ENCODE results near the gene NOS1. TPM values are rescaled to one million over a fixed set of nuclear protein-coding genes. Genes with fewer than 3 reads are reported as not detected.

Gene NOS1
- total RNA-seq, 1 experiment from 2014 or later: not detected

GRCh38 chr12:117293510-117293909, 67.9 kb downstream of the NOS1 start:
- in situ Hi-C loops (cut with HindIII; ENCODE audit: low sequenced_read_pairs): no loop called here
- no peak for DNase-seq (ENCODE audit: low spot score)

- in situ Hi-C loops (cut with HindIII; ENCODE audit: low sequenced_read_pairs): no loop called here
- DNase-seq (ENCODE audit: low spot score): no peak
Measured at GRCh38 chr12:117292688-117293087, 68.7 kb downstream of the NOS1 start.

GRCh38 chr12:117284140-117284539, 77.3 kb downstream of the NOS1 start:
- in situ Hi-C loops (cut with HindIII; ENCODE audit: low sequenced_read_pairs): no loop called here
- peak; percentile 4 for DNase-seq (ENCODE audit: low spot score)

- DNase-seq (ENCODE audit: low spot score): no peak
- in situ Hi-C loops (cut with HindIII; ENCODE audit: low sequenced_read_pairs): no loop called here
Measured at GRCh38 chr12:117282490-117282889, 78.9 kb downstream of the NOS1 start.

- in situ Hi-C loops (cut with HindIII; ENCODE audit: low sequenced_read_pairs): no loop called here
- no peak for DNase-seq (ENCODE audit: low spot score)
Measured at GRCh38 chr12:117280019-117280680, 81.3 kb downstream of the NOS1 start.

GRCh38 chr12:117279606-117280005, 81.8 kb downstream of the NOS1 start:
- peak; percentile 35 for DNase-seq (ENCODE audit: low spot score)
- in situ Hi-C loops (cut with HindIII; ENCODE audit: low sequenced_read_pairs): no loop called here

- no peak for DNase-seq (ENCODE audit: low spot score)
- in situ Hi-C loops (cut with HindIII; ENCODE audit: low sequenced_read_pairs): no loop called here
Measured at GRCh38 chr12:117277875-117278274, 83.6 kb downstream of the NOS1 start.

- in situ Hi-C loops (cut with HindIII; ENCODE audit: low sequenced_read_pairs): no loop called here
- no peak for DNase-seq (ENCODE audit: low spot score)
Measured at GRCh38 chr12:117273091-117273490, 88.3 kb downstream of the NOS1 start.

- in situ Hi-C loops (cut with HindIII; ENCODE audit: low sequenced_read_pairs): no loop called here
- DNase-seq (ENCODE audit: low spot score): no peak
Measured at GRCh38 chr12:117272690-117273089, 88.7 kb downstream of the NOS1 start.

GRCh38 chr12:117262749-117263148, 98.7 kb downstream of the NOS1 start:
- in situ Hi-C loops (cut with HindIII; ENCODE audit: low sequenced_read_pairs): no loop called here
- no peak for DNase-seq (ENCODE audit: low spot score)

- in situ Hi-C loops (cut with HindIII; ENCODE audit: low sequenced_read_pairs): no loop called here
- no peak for DNase-seq (ENCODE audit: low spot score)
Measured at GRCh38 chr12:117261247-117261646, 100.2 kb downstream of the NOS1 start.

- in situ Hi-C loops (cut with HindIII; ENCODE audit: low sequenced_read_pairs): no loop called here
- DNase-seq (ENCODE audit: low spot score): no peak
Measured at GRCh38 chr12:117255386-117255785, 106.0 kb downstream of the NOS1 start.

GRCh38 chr12:117243488-117243887, 117.9 kb downstream of the NOS1 start:
- no peak for DNase-seq (ENCODE audit: low spot score)
- in situ Hi-C loops (cut with HindIII; ENCODE audit: low sequenced_read_pairs): no loop called here

- no peak for DNase-seq (ENCODE audit: low spot score)
- in situ Hi-C loops (cut with HindIII; ENCODE audit: low sequenced_read_pairs): no loop called here
Measured at GRCh38 chr12:117241697-117242096, 119.7 kb downstream of the NOS1 start.

GRCh38 chr12:117240081-117240755, 121.2 kb downstream of the NOS1 start:
- in situ Hi-C loops (cut with HindIII; ENCODE audit: low sequenced_read_pairs): no loop called here
- DNase-seq (ENCODE audit: low spot score): peak; percentile 9

- peak; percentile 87 for DNase-seq (ENCODE audit: low spot score)
- in situ Hi-C loops (cut with HindIII; ENCODE audit: low sequenced_read_pairs): no loop called here
Measured at GRCh38 chr12:117236456-117237001, 124.9 kb downstream of the NOS1 start.

- no peak for DNase-seq (ENCODE audit: low spot score)
- in situ Hi-C loops (cut with HindIII; ENCODE audit: low sequenced_read_pairs): no loop called here
Measured at GRCh38 chr12:117235261-117235660, 126.2 kb downstream of the NOS1 start.

- in situ Hi-C loops (cut with HindIII; ENCODE audit: low sequenced_read_pairs): no loop called here
- no peak for DNase-seq (ENCODE audit: low spot score)
Measured at GRCh38 chr12:117234441-117234840, 127.0 kb downstream of the NOS1 start.

- in situ Hi-C loops (cut with HindIII; ENCODE audit: low sequenced_read_pairs): no loop called here
- no peak for DNase-seq (ENCODE audit: low spot score)
Measured at GRCh38 chr12:117231750-117232149, 129.7 kb downstream of the NOS1 start.

- in situ Hi-C loops (cut with HindIII; ENCODE audit: low sequenced_read_pairs): no loop called here
- DNase-seq (ENCODE audit: low spot score): no peak
Measured at GRCh38 chr12:117228239-117228638, 133.2 kb downstream of the NOS1 start.
